Ascending aorta (tissue), 2 donors: ENCODE data around the gene CASP4. TPM values are rescaled to one million over a fixed set of nuclear protein-coding genes. Genes with fewer than 3 reads are reported as not detected.
A peak's percentile ranks its signal among the peaks of the same experiment; 100 is the strongest.

Source experiments
- DNase-seq, 2 donors: peaks; one replicate each; pipeline ENCODE4 v3.0.0-alpha.2; 2019; ENCODE audit warnings: low spot score in 2 of 2
- H3K27ac ChIP-seq, 2 donors: fragments of 200-600 bp; sonication (generic); one replicate each; pipeline ENCODE4 v1.5.1; 2016 to 2017; ENCODE audit warnings: mild to moderate bottlenecking in 1 of 2
- H3K27me3 ChIP-seq: fragments of 200-600 bp; sonication (generic); one replicate; pipeline ENCODE4 v1.5.1; 2017
- H3K36me3 ChIP-seq, 2 donors: fragments of 200-600 bp; sonication (generic); one replicate each; pipeline ENCODE4 v1.5.1; 2016
- H3K4me1 ChIP-seq, 2 donors: fragments of 200-600 bp; sonication (generic); one replicate each; pipeline ENCODE4 v1.5.1; 2016 to 2017; ENCODE audit warnings: mild to moderate bottlenecking in 1 of 2
- H3K4me3 ChIP-seq, 2 donors: fragments of 200-600 bp; sonication (generic); one replicate each; pipeline ENCODE4 v1.5.1; 2016 to 2017; ENCODE audit warnings: mild to moderate bottlenecking in 1 of 2
- H3K9me3 ChIP-seq, 2 donors: fragments of 200-600 bp; sonication (generic); one replicate each; pipeline ENCODE4 v1.5.1; 2016
- CTCF ChIP-seq, 3 experiments: fragments of 200-600 bp in 2 of 3; fragments of 450-650 bp in 1 of 3; sonication (generic) in 2 of 3; IDR thresholded peaks; one replicate each; pipeline ENCODE4 v1.5.1; 2016 to 2019; ENCODE audit warnings: antibody characterized with exemption in 3 of 3, mild to moderate bottlenecking in 1 of 3, moderate library complexity in 1 of 3
- intact Hi-C: fragments of 100-400 bp; cut with DNase I; formaldehyde crosslinking; loops from one replicate; pipeline ENCODE4 v1.15.1; 2023
- total RNA-seq: library from RNA; depleted of rRNA; stranded (reverse); fragments of >200 nt; gene quantifications from one replicate; pipeline ENCODE4 v1.1.0, GENCODE V29; 2016

CASP4 gene
- total RNA-seq, 1 donor from 2014 or later = 56.6 TPM

- DNase-seq = no peak
- TF ChIP-seq CTCF (IDR thresholded peaks at IDR 0.05) = no peak
- Histone ChIP-seq H3K36me3 (no peaks in the 10 kb centered on the region), H3K4me1 (peaks cover 0 to 20% of the 10 kb centered on the region in 2 donors), H3K27ac (peak overlapping the region; percentile 84 to 85), H3K4me3 (peak overlapping the region; percentile 71 to 74), H3K27me3 (no peaks in the 10 kb centered on the region), H3K9me3 (peaks cover 0 to 4% of the 10 kb centered on the region in 2 donors)
- intact Hi-C loops = loop anchor here (5.0 kb wide), 2 partner anchors 50 to 70 kb away; partner anchors contain the start of gene CASP12
Measured at GRCh38 chr11:104967534-104968354, 630 bp downstream of the CASP4 start.

GRCh38 chr11:104965735-104966134, 2.6 kb downstream of the CASP4 start:
- no peak for DNase-seq
- Histone ChIP-seq H3K4me1 (peaks cover 0 to 20% of the 10 kb centered on the region in 2 donors), H3K4me3 (peak overlapping the region; percentile 9 to 71), H3K27me3 (no peaks in the 10 kb centered on the region), H3K27ac (no peak overlapping the region), H3K36me3 (no peaks in the 10 kb centered on the region), H3K9me3 (no peaks in the 10 kb centered on the region)
- intact Hi-C loops = loop anchor here (5.0 kb wide), 2 partner anchors 48 to 68 kb away; partner anchors contain the start of gene CASP12
- TF ChIP-seq CTCF (IDR thresholded peaks at IDR 0.05) = no peak

- DNase-seq = no peak
- no peak overlapping the region for H3K27ac ChIP-seq
- intact Hi-C loops = no loop called here
- H3K4me1 ChIP-seq = peaks cover 0 to 17% of the 10 kb centered on the region in 2 donors
- no peaks in the 10 kb centered on the region for H3K36me3 ChIP-seq
- H3K27me3 ChIP-seq = no peaks in the 10 kb centered on the region
- TF ChIP-seq CTCF (IDR thresholded peaks at IDR 0.05) = no peak
- H3K4me3 ChIP-seq = no peak overlapping the region
- H3K9me3 ChIP-seq = no peaks in the 10 kb centered on the region
Measured at GRCh38 chr11:104964247-104964646, 4.1 kb downstream of the CASP4 start.

GRCh38 chr11:104962852-104963251, 5.5 kb downstream of the CASP4 start:
- H3K36me3 ChIP-seq = no peaks in the 10 kb centered on the region
- H3K4me1 ChIP-seq = peaks cover 0 to 15% of the 10 kb centered on the region in 2 donors
- TF ChIP-seq CTCF (IDR thresholded peaks at IDR 0.05) = no peak
- H3K9me3 ChIP-seq = no peaks in the 10 kb centered on the region
- no peak overlapping the region for H3K27ac ChIP-seq
- no peak overlapping the region for H3K4me3 ChIP-seq
- intact Hi-C loops = no loop called here
- no peak for DNase-seq
- H3K27me3 ChIP-seq = no peaks in the 10 kb centered on the region

GRCh38 chr11:104957280-104957679, 11.1 kb downstream of the CASP4 start:
- Histone ChIP-seq H3K9me3 (no peaks in the 10 kb centered on the region), H3K27me3 (no peaks in the 10 kb centered on the region), H3K27ac (no peak overlapping the region), H3K4me3 (no peak overlapping the region), H3K36me3 (peaks cover 19 to 24% of the 10 kb centered on the region in 2 donors), H3K4me1 (no peaks in the 10 kb centered on the region)
- intact Hi-C loops = no loop called here
- no peak for DNase-seq
- TF ChIP-seq CTCF (IDR thresholded peaks at IDR 0.05) = no peak
